ENCODE measurements around the gene MSI2.

MSI2 gene

DNA sequence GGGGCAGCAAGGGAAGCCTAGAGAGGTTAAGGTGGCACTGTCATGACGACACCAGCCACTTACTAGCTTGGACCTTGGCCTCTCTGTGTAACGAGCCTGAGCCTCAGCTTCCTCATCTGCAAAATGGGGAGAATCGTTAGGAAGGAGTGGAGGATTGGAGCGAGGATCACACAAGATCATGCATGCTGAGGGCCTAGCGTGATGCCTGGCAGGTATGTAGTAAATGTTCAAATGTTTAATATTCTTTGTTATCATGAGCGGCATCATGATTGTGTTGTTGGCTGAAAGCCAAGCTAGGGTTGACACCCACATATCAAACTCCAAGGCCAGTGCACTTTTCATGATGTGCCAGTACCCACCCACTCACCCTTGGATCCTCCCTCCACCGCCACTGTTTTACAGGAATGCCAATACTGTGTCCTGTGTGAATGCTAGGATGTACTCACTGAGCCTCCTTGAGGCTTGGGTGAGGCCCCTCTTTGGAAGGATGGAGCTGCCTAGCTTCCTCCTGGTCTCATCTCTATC is 192.5 kb downstream of the MSI2 start:
- H3F3A ChIP-seq (ENCODE audit: insufficient read depth, low read length): peaks cover 4% of the 10 kb centered on the region
- peak overlapping the region; percentile 87; the same call in 1 of the 2 replicates for H3K9ac ChIP-seq (ENCODE audit: low read length)
- H3K9me3 ChIP-seq (ENCODE audit: low read length): no peaks in the 10 kb centered on the region
- no peaks in the 10 kb centered on the region for H4K20me1 ChIP-seq (ENCODE audit: insufficient read depth, low read length)
- no peaks in the 10 kb centered on the region for H3K9me2 ChIP-seq (ENCODE audit: low read depth, low read length)
- H2AFZ ChIP-seq (ENCODE audit: low read length): no peak overlapping the region
- TF ChIP-seq EZH2 (IDR thresholded peaks at IDR 0.05; ENCODE audit: borderline replicate concordance, low read length): no peak
- TF ChIP-seq, protein P1, sequence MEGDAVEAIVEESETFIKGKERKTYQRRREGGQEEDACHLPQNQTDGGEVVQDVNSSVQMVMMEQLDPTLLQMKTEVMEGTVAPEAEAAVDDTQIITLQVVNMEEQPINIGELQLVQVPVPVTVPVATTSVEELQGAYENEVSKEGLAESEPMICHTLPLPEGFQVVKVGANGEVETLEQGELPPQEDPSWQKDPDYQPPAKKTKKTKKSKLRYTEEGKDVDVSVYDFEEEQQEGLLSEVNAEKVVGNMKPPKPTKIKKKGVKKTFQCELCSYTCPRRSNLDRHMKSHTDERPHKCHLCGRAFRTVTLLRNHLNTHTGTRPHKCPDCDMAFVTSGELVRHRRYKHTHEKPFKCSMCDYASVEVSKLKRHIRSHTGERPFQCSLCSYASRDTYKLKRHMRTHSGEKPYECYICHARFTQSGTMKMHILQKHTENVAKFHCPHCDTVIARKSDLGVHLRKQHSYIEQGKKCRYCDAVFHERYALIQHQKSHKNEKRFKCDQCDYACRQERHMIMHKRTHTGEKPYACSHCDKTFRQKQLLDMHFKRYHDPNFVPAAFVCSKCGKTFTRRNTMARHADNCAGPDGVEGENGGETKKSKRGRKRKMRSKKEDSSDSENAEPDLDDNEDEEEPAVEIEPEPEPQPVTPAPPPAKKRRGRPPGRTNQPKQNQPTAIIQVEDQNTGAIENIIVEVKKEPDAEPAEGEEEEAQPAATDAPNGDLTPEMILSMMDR (IDR thresholded peaks at IDR 0.05; ENCODE audit: low read length): no peak
- peak overlapping the region; percentile 78; the same call in 1 of the 2 replicates for H3K4me2 ChIP-seq (ENCODE audit: low read length)
- H3K27ac ChIP-seq (ENCODE audit: low read depth, low read length, poor library complexity, severe bottlenecking): peak overlapping the region; percentile 97
- peak overlapping the region; percentile 66 for H3K4me3 ChIP-seq (ENCODE audit: low read depth, low read length, poor library complexity, severe bottlenecking)
- peaks cover 100% of the 10 kb centered on the region for H3K4me1 ChIP-seq (ENCODE audit: insufficient read depth, low read length, severe bottlenecking)
- no peaks in the 10 kb centered on the region for H3K27me3 ChIP-seq (ENCODE audit: insufficient read depth, low read length)
- peaks cover 47% of the 10 kb centered on the region for H3K36me3 ChIP-seq (ENCODE audit: insufficient read depth, low read length)
- H3K79me2 ChIP-seq (ENCODE audit: insufficient read depth, low read length): peaks cover 55% of the 10 kb centered on the region

DNA sequence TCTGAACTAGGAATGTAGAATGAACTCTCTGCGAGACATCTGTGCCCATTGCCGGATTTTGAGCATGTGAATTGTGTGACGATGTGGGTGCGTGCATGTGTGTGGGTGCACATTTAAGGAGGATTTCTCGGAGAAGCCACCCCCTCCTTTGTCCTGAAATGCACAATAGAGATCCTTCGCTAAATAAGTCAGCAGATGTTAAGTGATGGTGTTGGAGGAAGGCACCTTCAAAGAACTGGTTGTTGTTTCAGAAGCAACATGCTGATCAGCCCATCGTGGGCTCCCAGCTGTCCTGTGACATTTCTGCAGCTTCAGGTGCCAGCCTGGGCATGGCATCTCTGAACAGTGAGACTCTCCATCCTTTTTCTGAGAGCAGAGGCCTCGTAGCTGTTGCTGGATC is 194.9 kb downstream of the MSI2 start:
- Histone ChIP-seq H2AFZ (ENCODE audit: low read length) (no peak overlapping the region), H3K36me3 (ENCODE audit: insufficient read depth, low read length) (peaks cover 46% of the 10 kb centered on the region), H3K4me1 (ENCODE audit: insufficient read depth, low read length, severe bottlenecking) (peaks cover 99% of the 10 kb centered on the region), H4K20me1 (ENCODE audit: insufficient read depth, low read length) (no peaks in the 10 kb centered on the region), H3K4me3 (ENCODE audit: low read depth, low read length, poor library complexity, severe bottlenecking) (peak overlapping the region; percentile 19), H3K79me2 (ENCODE audit: insufficient read depth, low read length) (peaks cover 39% of the 10 kb centered on the region), H3K9me2 (ENCODE audit: low read depth, low read length) (no peaks in the 10 kb centered on the region), H3K9ac (ENCODE audit: low read length) (peak overlapping the region; percentile 11; the same call in 1 of the 2 replicates), H3K27me3 (ENCODE audit: insufficient read depth, low read length) (no peaks in the 10 kb centered on the region), H3F3A (ENCODE audit: insufficient read depth, low read length) (peaks cover 9% of the 10 kb centered on the region), H3K27ac (ENCODE audit: low read depth, low read length, poor library complexity, severe bottlenecking) (peak overlapping the region; percentile 97), H3K4me2 (ENCODE audit: low read length) (peak overlapping the region; percentile 45; the same call in 1 of the 2 replicates), H3K9me3 (ENCODE audit: low read length) (no peaks in the 10 kb centered on the region)
- TF ChIP-seq, protein P1 (IDR thresholded peaks at IDR 0.05; ENCODE audit: low read length): no peak
- no peak for TF ChIP-seq EZH2 (IDR thresholded peaks at IDR 0.05; ENCODE audit: borderline replicate concordance, low read length)

DNA sequence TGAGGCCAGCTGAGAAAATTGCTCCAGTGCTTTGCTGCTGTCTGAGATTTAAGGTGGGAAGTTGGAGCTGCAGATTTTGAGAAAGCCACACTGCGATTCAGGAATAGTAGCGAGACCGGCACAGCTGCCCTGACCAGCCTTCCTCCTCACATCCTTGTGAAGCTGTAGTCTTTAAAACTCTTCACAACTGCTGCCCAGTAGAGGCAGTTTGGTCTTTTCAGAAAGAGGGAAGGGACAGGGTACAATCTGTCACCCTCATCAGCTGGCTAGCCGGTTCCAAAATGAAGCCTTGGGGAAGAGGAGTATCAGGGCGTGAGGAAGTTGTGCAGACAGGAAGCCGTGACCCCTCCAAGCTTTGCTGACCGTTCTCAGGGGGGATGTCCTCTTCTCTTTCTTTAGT is 195.3 kb downstream of the MSI2 start:
- Histone ChIP-seq H3K27ac (ENCODE audit: low read depth, low read length, poor library complexity, severe bottlenecking) (peak overlapping the region; percentile 97), H2AFZ (ENCODE audit: low read length) (no peak overlapping the region), H3F3A (ENCODE audit: insufficient read depth, low read length) (peaks cover 9% of the 10 kb centered on the region), H3K4me3 (ENCODE audit: low read depth, low read length, poor library complexity, severe bottlenecking) (no peak overlapping the region), H3K36me3 (ENCODE audit: insufficient read depth, low read length) (peaks cover 48% of the 10 kb centered on the region), H4K20me1 (ENCODE audit: insufficient read depth, low read length) (no peaks in the 10 kb centered on the region), H3K9me3 (ENCODE audit: low read length) (no peaks in the 10 kb centered on the region), H3K9ac (ENCODE audit: low read length) (peak overlapping the region; percentile 11; the same call in 1 of the 2 replicates), H3K79me2 (ENCODE audit: insufficient read depth, low read length) (peaks cover 36% of the 10 kb centered on the region), H3K9me2 (ENCODE audit: low read depth, low read length) (no peaks in the 10 kb centered on the region), H3K4me2 (ENCODE audit: low read length) (peak overlapping the region; percentile 45; the same call in 1 of the 2 replicates), H3K4me1 (ENCODE audit: insufficient read depth, low read length, severe bottlenecking) (peaks cover 95% of the 10 kb centered on the region), H3K27me3 (ENCODE audit: insufficient read depth, low read length) (no peaks in the 10 kb centered on the region)
- TF ChIP-seq, protein P1 (IDR thresholded peaks at IDR 0.05; ENCODE audit: low read length): no peak
- no peak for TF ChIP-seq EZH2 (IDR thresholded peaks at IDR 0.05; ENCODE audit: borderline replicate concordance, low read length)
